Fibroblast of skin of abdomen (primary cell): ENCODE measurements around the gene CPNE4.

ENCODE experiments used
- DNase-seq: peaks from one replicate; pipeline ENCODE4 v3.0.0-alpha.2; 2013

The CPNE4 gene

DNA sequence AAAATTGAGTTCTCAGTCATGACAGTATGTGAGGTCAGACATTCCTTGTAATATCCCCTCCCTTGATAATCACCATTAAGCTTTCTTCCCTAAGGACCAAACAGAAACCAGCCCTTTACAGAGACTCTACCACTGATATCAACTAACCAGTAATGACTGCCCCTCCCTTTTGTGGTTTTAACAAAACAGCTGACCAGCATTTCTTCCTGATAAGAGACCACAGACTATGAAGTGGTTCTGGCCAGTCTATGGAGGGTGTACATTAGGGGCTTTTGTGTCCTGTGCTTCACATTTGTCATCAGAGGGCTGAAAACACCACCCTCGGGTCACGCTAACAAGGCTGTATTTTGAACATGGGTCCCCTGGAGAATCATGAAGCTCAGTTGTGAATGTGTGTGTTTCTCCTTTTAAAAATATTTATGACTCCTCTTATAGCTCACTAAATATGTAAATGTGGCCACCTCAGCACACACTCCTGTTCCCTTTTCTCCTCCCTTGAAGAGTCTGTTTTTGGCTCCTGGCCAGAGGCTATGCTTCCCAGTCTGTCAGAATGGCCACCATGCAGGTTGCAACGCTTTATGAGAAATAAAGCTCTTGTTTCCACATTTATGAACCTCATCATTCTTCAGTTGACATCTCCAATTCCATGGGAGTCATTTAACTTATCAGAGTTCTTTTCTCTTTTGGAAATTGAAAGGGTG is 239.3 kb downstream of the CPNE4 start:
- DNase-seq, result peak; percentile 9

DNA sequence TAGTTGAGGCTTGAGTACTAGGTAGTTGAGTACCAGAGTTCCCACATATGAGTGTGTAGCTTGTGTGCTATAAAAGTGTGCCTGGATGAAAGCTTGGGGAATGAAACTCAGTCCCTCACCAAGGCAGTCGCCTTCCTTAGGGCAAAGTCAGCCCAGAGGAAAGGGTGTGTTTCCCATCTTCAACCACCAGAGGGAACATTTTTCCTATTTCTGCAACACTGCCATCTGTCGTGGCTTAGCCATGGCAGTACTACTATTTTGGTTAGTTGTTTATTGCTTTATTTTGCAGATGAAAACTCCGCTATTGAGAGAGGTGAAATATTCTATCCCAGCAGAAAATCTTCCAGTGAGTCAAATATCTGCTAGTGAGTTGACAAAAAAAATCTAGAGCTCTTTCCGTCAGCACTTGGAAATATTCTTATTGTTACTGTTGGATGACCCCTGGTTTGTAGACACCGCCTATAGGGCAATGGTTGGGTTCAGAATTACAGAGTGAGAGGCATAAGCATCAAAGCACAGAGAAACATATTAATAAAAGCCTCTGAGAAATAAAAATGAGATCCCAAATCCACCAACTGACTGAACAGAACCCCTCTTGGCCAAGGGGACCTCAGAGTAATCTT is 239.9 kb downstream of the CPNE4 start:
- DNase-seq, result peak; percentile 55

DNA sequence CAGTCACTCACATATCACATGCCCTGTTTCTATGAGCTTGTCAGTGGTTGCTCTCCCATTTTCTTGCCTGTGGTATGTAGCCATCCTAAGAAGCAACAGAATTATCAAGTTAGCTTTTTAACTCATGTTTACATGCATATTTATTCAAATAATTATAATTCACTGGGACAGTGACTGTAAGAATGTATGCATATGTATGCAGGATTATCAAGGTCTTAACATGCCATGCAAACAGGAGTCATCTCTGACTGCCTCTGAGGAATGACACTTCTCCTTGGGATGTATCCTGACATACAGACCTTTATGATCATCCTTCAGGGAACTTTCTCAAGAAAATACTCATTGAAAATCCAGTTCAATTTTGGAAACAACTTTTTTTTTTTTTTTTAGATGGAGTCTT is 240.9 kb downstream of the CPNE4 start:
- no peak for DNase-seq

DNA sequence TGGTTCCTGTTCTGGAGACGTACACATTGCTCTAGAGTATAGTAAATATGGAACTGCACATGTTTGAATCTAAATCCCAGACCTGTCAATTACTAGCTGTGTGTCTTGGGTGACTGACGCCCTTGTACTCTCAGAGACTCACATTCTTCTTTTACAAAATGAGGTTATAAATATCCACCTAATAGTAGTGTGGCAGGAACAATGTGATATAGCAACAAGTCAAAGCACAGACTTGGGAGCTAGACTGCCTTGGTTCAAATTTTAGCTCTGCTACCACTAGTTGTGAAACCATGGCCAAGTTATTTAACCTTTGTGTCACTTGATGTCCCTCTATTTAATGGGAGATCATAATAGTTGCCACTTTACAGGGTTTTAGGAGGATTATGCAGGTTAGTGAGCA is 245.6 kb downstream of the CPNE4 start:
- DNase-seq, result no peak

DNA sequence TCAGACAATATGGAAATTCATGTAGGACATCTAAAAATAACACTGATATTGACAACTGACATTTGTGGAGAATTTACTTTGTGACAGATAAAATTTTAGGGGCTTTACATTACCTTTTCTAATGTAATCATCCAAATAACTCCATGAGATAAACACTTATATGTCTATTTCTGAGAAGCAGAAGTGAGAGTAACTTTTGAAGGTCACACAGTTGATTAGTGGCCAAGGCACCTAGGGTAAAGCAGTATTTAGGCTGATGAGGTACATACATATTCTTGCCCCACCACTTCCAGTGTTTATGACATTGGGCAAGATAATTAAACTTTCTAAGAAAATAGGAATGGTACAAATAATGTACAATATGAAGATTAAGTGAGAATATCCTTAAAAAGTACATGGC is 248.4 kb downstream of the CPNE4 start:
- DNase-seq, result no peak

DNA sequence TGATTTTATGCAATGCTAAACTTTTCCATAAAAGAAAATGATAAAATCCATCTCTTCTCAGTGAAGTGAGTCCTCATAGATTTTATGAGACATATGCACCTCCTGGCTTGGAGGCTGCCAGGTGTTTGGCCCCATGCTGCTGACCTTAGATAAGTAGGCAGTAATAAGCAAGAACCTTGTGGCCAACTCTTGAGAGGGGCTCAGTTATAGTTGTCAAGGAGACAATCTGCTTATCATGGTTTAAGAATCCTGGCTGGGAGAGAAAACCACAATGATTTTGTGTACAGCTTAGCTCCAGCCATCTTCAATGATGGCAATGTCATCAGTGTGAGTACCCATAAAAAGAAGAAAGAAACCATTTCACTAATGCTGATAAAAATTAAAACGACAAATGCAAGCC is 252.1 kb downstream of the CPNE4 start:
- no peak for DNase-seq

DNA sequence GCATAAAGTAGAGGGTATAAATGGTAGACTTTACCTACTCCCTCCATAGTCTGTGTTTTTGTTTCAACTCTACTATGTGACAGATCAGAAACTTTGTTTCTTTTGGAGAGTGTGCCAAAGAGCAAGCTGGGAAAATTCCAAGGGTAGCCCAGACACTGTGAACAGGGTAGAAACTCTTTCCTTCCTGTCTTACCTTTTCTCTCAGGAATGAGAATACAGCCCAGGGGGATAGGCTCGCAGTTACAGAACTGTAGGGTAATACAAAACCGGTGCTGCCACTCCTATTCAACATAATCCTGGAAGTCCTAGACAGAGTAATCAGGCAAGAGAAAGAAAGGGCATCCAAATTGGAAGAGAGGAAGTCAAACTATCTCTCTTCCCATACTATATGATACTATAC is 256.3 kb downstream of the CPNE4 start:
- DNase-seq, result no peak

DNA sequence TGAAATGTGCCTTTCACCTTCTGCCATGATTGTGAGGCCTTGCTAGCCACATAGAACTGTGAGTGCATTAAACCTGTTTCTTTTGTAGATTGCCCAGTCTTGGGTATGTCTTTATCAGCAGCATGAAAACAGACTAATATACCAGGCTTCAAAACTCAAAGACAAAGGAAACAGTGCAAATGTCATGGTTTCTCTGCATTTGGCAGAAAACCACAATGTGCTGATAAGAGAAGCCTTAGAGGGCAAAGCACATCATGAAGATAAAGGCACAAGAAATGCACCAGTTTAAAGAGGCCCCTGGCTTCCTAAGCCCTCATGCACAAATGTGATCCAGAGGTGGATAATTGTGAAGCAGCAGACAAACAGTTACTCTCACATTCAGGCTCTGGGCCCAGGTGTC is 259.2 kb downstream of the CPNE4 start:
- no peak for DNase-seq

DNA sequence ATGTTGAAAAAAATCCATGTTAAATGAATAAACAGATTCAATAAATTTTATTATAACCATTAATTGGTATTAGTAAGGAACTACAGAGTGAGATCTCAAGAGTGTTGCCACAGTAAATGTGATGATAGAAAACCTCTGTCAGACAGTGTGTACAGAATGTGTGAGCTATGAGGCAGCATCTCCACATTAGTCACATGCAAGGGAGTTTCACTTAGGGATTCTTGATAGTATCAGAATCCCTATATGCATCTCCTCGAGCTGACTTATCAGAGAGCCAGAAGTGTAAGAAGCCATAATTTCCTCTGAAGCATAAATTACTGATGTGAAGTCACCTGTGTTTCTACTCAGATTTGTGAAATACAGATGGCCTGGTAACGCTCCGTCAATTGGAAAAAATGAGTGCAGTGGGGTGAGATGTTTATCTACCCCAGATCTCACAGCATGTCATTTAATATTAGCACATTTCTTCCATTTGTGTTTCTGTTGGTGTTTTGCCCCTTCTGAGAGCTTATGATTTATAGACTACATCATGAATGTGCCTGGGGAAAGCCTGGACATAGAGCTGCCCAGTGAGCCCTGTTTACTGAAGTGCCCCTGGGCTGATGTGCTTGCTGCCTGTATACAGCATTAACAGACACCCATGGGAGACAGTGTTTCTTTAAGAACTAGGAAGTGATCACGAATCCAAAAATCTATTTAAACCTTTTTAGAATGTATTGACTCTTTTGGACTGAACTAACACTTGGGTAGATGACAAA is 262.4 kb downstream of the CPNE4 start:
- no peak for DNase-seq

DNA sequence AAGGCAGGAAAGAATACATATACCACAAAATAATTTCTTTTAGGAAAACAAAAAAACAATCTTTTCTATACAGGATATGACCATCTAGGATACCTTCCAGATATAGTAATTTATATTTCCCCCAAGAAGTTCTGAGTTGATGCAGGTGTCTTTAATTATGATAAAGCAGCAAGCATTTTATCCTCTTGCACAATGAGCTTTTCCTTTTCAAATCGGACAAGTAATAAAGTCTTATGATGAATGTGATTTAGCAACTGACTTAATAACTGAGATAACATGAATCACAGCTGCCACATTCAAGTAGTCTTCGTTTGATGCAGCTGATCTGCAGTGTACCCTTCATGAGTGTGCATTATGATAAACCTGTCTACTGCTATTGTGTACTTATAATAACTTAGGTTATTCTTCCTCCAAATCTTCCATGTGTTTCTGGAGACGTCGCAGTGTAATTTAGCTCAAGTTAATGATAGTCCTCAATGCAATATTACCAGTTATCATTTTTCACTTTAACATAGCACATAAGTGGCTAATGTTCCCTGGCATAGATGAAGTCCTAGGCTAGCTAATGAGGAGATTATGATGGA is 271.7 kb downstream of the CPNE4 start:
- DNase-seq, result peak; percentile 53

DNA sequence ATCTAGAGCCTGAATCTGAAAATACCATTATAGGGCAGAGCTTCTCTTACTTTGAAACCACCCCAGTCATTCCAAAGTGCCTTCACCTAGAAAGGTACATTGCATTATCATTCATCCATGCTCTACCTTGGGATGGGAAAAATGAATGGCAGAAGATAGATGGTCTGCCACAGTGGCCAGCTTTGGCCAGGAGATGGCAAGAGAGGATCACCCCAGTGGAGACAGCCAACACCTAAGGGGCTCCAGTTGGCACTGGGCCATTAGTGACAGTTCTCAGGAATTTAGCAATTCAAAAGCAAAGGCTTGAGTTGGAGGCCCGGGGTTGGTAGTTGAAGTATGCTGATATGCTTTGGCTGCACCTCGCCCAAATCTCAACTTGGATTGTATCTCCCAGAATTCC is 278.4 kb downstream of the CPNE4 start:
- DNase-seq, result no peak

DNA sequence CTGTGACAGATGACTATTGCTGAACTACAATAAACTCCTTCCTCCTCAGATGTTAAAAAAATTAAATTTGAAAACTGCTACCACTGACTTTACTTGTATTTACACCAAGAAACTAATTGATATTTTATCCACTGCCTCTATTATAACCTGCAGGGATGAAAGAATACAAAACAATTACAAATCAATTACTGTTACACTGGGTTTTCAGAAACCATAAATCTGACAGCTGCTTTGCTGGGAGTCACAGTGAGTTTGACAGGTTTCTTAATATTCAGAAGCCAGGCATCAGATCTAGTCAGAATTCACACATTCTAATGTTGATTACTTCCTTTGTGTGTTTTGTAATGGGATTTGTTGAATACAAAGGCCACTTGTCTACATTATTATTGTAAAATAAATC is 279.4 kb downstream of the CPNE4 start:
- DNase-seq, result no peak

DNA sequence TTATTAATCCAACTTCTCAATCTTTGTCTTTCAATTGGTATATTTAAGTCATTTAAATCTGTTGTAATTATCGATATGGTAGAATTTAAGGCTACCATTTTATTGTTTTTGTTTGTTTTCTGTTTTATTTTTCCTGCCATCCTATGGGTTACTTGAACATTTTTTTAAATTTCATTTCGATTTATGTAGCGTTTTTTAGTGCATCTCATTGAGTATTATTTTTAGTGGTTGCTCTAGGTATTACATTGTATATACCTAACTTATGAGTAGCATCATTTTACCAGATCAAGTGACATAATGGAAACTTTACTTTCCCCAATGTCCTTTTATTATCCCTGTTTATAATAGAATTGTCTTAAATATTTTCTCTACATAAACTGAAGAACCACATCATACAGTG is 284.6 kb downstream of the CPNE4 start:
- DNase-seq, result no peak

DNA sequence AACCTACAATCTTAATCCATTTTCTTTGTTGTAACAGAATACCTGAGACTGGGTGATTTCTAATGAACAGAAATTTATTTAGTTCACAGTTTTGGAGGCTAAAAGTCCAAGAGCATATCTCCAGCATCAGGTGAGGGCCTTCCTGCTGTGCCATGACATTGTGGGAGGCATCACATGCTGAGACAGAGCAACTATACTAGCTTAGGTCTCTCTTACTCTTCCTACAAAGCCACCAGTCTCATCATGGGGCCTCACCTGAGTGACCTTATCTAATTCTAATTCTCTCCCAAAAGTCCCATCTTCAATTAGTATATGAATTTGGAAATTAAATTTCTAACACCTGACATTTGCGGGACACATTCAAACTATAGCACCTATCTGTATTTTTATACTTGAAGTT is 285.0 kb downstream of the CPNE4 start:
- no peak for DNase-seq

DNA sequence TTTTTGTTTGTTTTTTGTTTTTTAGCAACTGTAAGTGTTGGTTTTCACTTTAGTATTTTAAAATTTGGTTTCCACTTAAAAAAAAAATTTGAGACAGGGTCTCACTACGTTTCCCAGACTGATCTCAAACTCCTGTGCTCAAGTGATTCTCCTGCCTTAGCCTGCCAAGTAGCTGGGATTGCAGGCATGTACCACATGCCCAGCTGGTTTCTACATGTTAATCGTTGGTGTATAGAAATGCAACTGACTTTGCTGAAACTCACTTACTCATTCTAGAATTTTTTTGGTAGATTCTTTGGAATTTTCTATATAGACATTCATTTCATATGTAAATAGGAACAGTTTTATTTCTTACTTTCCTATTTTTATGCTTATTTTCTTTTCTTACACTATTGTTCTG is 287.3 kb downstream of the CPNE4 start:
- no peak for DNase-seq

DNA sequence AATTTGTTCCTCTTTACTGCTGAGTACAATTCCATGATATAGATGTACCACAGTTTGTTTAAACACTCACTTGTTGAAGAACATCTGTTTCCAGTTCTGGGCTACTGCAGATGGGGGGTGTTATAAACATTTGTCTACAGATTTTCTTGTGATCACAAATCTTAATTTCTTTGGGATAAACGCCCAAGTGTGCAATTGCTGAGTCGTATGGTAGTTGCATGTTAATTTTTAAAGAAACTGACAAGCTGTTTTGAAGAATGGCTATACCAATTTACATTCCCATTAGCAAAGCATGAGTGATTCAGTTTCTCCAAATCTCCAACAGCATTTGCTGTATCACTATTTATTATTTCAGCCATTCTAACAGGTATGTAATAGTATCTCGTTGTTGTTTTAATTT is 290.0 kb downstream of the CPNE4 start:
- DNase-seq, result peak; percentile 40

DNA sequence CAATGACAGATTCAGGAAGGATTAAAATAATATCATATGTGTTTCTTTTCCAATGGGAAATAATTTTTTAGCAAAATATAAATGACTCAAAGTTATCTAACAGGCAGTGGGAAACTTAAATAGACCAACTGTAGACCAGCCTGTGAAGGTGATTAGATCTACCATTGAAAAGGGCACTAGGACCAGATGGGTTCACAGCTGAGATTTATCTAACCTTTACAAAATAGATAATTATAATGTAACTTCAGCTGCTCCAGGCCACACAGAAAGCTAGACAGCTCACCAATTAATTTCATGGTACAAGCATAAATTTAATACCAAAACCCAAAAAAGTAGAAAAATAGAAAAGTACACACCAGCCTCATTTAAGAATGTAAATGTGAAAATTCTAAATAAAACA is 291.7 kb downstream of the CPNE4 start:
- DNase-seq, result no peak

DNA sequence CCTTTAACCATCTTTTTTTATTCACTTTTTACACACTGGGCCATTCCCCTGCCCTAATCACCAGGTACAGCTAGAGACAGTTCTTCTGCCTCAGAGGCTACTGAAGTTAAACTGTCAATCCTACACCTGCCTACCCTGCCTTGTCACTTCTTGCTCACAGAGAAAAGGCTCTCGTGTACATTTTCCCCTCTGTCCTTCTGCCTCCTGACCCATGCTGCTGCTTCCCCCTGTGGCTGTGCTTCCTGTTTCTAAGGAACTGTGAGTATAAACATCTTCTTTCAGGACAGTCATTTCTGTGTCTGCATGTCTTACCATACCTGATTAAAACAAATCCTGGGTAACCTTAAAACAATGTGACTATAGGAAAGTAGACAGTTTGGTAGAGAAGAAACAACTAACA is 295.6 kb downstream of the CPNE4 start:
- DNase-seq, result no peak

DNA sequence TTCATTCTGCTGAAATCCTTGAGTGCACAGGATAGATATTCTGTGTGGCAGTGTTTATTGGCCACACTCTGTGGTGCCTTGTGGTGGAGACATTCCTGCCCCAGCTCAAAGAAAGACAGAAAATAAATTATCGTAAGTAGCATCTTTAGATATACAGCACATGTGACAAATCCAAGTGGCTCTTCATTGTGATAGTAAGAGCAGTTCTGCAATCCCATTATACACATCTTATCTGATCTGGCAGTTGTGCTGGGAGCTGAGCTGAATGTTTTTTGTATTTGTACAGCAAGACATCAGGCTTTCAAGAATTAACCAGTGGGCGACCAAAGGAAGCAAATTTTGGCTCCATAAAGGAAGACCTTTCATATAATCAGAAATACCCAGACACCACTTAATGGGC is 296.7 kb downstream of the CPNE4 start:
- no peak for DNase-seq

DNA sequence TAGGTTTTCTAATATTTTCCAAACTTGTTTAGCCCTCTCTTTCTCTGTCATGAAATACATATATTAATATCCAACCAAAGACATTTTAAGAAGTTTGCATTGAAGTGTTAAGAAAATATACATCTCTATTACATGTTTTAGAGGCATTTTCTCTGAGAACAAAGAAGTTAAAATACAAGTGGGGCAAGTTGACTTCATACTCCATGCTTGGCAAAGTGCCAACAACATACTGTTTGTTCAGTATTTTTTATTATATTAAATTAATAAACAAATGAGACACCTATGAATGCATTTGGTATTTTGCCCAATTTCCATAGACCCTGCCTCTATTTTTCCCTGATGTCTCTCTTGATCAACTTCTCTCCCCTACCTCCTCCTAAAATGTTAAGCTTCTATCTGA is 299.3 kb downstream of the CPNE4 start:
- DNase-seq, result no peak

DNA sequence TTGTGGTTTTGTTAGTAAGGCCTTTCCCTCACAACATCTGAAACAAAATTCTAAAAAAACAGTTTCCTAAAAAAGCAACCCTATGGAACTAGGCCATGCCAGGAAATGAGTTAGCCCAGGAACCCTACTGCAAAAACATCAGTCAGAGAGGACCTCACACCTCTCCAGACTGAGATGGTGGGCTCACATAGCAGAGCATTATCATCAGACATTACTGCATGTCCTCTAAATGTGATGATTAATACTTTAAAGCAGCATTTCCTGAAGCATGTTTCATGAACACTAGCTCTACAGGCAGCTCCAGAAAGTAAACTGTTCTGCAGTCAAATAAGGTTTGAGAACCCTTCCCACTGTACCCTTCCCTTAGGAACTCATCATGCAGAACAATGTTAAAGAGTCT is 299.7 kb downstream of the CPNE4 start:
- peak; percentile 92 for DNase-seq

DNA sequence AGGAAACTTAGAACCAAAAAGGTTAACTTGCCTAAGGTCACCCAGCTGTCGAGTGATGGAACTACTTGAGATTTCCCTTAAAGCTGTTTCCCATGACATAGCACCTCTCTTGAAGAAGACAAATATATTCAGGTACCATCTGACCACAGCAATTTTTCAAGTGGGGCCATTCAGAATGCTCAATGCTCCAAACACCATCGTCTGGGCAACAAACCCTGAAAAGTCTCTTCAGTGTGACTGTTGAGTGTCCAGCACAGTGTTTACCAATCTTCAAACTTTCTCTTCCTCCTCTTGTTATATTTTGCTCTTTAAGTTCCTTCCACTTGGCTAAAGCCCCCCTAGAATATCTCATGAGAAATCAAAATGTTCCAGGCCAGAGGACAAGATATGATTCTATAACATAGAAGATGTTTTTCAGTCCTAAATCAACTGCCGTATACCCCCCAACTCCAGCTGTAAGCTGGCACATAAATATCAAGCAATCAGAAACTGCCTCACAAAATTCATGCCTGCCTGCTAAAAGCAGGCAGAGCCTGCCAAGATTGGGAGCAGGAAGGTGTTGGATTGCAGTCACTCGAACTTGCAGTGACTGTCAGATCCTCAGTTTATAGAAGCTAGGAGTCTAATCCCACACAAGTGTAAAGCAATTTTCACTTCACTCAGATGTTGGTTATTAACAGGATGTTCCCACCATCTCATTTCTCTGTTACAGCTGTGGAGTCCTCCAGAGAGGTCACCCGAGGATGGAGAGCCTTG is 301.6 kb downstream of the CPNE4 start:
- DNase-seq, result no peak

DNA sequence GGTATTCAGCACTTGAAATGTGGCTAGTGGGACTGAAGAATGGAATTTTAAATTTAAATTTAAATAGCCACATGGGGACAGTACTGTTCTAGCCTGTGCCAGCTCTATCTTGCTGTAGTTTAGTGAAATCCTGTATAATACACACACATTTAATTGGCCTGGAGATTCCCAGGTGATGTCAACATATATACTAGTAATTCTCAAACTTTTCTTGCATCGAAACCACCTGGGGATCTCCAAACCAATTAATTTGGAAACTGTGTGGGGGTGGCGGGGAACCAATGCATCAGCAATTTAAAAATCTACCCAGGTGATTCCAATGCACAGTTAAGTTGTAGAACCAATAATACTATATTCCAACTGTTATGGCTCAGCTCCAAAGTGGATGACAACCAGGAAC is 303.1 kb downstream of the CPNE4 start:
- DNase-seq, result no peak
